Subcutaneous abdominal adipose tissue (tissue), 5 donors: Measurements from ENCODE around the gene FANCG.

ENCODE experiments used
- H3K27ac ChIP-seq: one replicate; pipeline ENCODE4 v1.7.0; 2013; ENCODE audit warnings: low read depth, mild to moderate bottlenecking, inconsistent platforms, low read length, moderate library complexity
- H3K27me3 ChIP-seq, 5 donors: one replicate each; pipeline ENCODE4 v1.7.0; 2013; ENCODE audit warnings: low read length in 5 of 5, inconsistent platforms in 1 of 5; ENCODE audit not compliant: control insufficient read depth in 5 of 5, insufficient read depth in 4 of 5
- H3K36me3 ChIP-seq, 5 donors: one replicate each; pipeline ENCODE4 v1.7.0; 2013; ENCODE audit warnings: low read length in 5 of 5; ENCODE audit not compliant: control insufficient read depth in 5 of 5, insufficient read depth in 5 of 5
- H3K4me1 ChIP-seq, 5 donors: one replicate each; pipeline ENCODE4 v1.7.0; 2013; ENCODE audit warnings: low read length in 5 of 5, mild to moderate bottlenecking in 3 of 5, moderate library complexity in 1 of 5; ENCODE audit not compliant: control insufficient read depth in 5 of 5, insufficient read depth in 5 of 5
- H3K4me3 ChIP-seq, 5 donors: one replicate each; pipeline ENCODE4 v1.7.0; 2013; ENCODE audit warnings: low read length in 5 of 5, low read depth in 1 of 5
- H3K9ac ChIP-seq, 5 donors: one replicate each; pipeline ENCODE4 v1.7.0; 2013; ENCODE audit warnings: low read length in 5 of 5, mild to moderate bottlenecking in 4 of 5, moderate library complexity in 3 of 5
- H3K9me3 ChIP-seq, 5 donors: one replicate each; pipeline ENCODE4 v1.7.0; 2013; ENCODE audit warnings: low read length in 5 of 5; ENCODE audit not compliant: control insufficient read depth in 5 of 5
- donor health status: healthy.
- donor health status: healthy.
- donor health status: healthy.
- donor health status: healthy.
- donor health status: healthy.

FANCG gene

GRCh38 chr9:35078066-35078465 lies 1.7 kb downstream of the FANCG start:
- Histone ChIP-seq H3K9me3 (no peaks in the 10 kb centered on the region), H3K36me3 (peaks cover 0 to 29% (median 3%) of the 10 kb centered on the region in 5 donors), H3K27me3 (no peaks in the 10 kb centered on the region), H3K4me3 (no peak overlapping the region), H3K9ac (no peak overlapping the region), H3K4me1 (peaks cover 3 to 27% (median 24%) of the 10 kb centered on the region in 5 donors), H3K27ac (no peak overlapping the region)

GRCh38 chr9:35076848-35077247 lies 2.9 kb downstream of the FANCG start:
- Histone ChIP-seq H3K27me3 (no peaks in the 10 kb centered on the region), H3K4me1 (peaks cover 3 to 31% (median 28%) of the 10 kb centered on the region in 5 donors), H3K4me3 (no peak overlapping the region), H3K36me3 (peaks cover 0 to 29% (median 3%) of the 10 kb centered on the region in 5 donors), H3K9me3 (no peaks in the 10 kb centered on the region), H3K9ac (no peak overlapping the region), H3K27ac (no peak overlapping the region)

- H3K27me3 ChIP-seq, result no peaks in the 10 kb centered on the region
- H3K9ac ChIP-seq, result no peak overlapping the region
- H3K4me3 ChIP-seq, result no peak overlapping the region
- no peaks in the 10 kb centered on the region for H3K9me3 ChIP-seq
- H3K4me1 ChIP-seq, result peaks cover 6 to 41% (median 38%) of the 10 kb centered on the region in 5 donors
- peaks cover 0 to 29% (median 3%) of the 10 kb centered on the region in 5 donors for H3K36me3 ChIP-seq
- H3K27ac ChIP-seq, result no peak overlapping the region
Measured at GRCh38 chr9:35075358-35075757, 4.4 kb downstream of the FANCG start.

GRCh38 chr9:35074791-35075190 lies 5.0 kb downstream of the FANCG start:
- Histone ChIP-seq H3K4me3 (no peak overlapping the region), H3K9me3 (no peaks in the 10 kb centered on the region), H3K4me1 (peaks cover 10 to 42% (median 38%) of the 10 kb centered on the region in 5 donors), H3K27me3 (no peaks in the 10 kb centered on the region), H3K9ac (no peak overlapping the region), H3K27ac (no peak overlapping the region), H3K36me3 (peaks cover 0 to 29% (median 3%) of the 10 kb centered on the region in 5 donors)

- Histone ChIP-seq H3K27ac (no peak overlapping the region), H3K9me3 (no peaks in the 10 kb centered on the region), H3K4me1 (peaks cover 8 to 42% (median 38%) of the 10 kb centered on the region in 5 donors), H3K36me3 (peaks cover 0 to 29% (median 3%) of the 10 kb centered on the region in 5 donors), H3K4me3 (no peak overlapping the region), H3K27me3 (no peaks in the 10 kb centered on the region), H3K9ac (no peak overlapping the region)
Measured at GRCh38 chr9:35074141-35074540, 5.6 kb downstream of the FANCG start.

- peaks cover 0 to 29% (median 4%) of the 10 kb centered on the region in 5 donors for H3K36me3 ChIP-seq
- no peaks in the 10 kb centered on the region for H3K27me3 ChIP-seq
- H3K4me1 ChIP-seq, result peaks cover 9 to 42% (median 39%) of the 10 kb centered on the region in 5 donors
- H3K27ac ChIP-seq, result peak overlapping the region; percentile 15
- H3K9me3 ChIP-seq, result no peaks in the 10 kb centered on the region
- H3K9ac ChIP-seq, result no peak overlapping the region
- H3K4me3 ChIP-seq, result peak overlapping the region; percentile 20 to 85 (median 59)
Measured at GRCh38 chr9:35073279-35073612, 6.5 kb downstream of the FANCG start.

GRCh38 chr9:35072461-35073278 lies 7.1 kb downstream of the FANCG start, which contains the start of gene VCP:
TSS of gene VCP (minus strand) at chr9:35072625. CDS start at chr9:35072353, 272 bp downstream.
- H3K27me3 ChIP-seq, result no peaks in the 10 kb centered on the region
- no peaks in the 10 kb centered on the region for H3K9me3 ChIP-seq
- H3K27ac ChIP-seq, result peak within 1 kb of the TSS; percentile 100
- peak within 1 kb of the TSS; percentile 82 to 99 (median 99) for H3K9ac ChIP-seq
- peaks cover 3 to 35% (median 10%) of the 10 kb centered on the region in 5 donors for H3K36me3 ChIP-seq
- peaks cover 9 to 46% (median 44%) of the 10 kb centered on the region in 5 donors for H3K4me1 ChIP-seq
- H3K4me3 ChIP-seq, result peak within 1 kb of the TSS; percentile 83 to 92 (median 87)

- H3K9me3 ChIP-seq, result no peaks in the 10 kb centered on the region
- H3K27me3 ChIP-seq, result no peaks in the 10 kb centered on the region
- H3K4me1 ChIP-seq, result peaks cover 9 to 51% (median 50%) of the 10 kb centered on the region in 5 donors
- H3K4me3 ChIP-seq, result peak overlapping the region in 4 of 5 donors; percentile 85 to 92 (median 88)
- peak overlapping the region; percentile 100 for H3K27ac ChIP-seq
- H3K9ac ChIP-seq, result peak overlapping the region; percentile 82 to 99 (median 99)
- peaks cover 6 to 39% (median 17%) of the 10 kb centered on the region in 5 donors for H3K36me3 ChIP-seq
Measured at GRCh38 chr9:35071814-35072460, 7.8 kb downstream of the FANCG start.

GRCh38 chr9:35070823-35071813 lies 8.6 kb downstream of the FANCG start:
- H3K27ac ChIP-seq, result peak overlapping the region; percentile 100
- H3K9me3 ChIP-seq, result no peaks in the 10 kb centered on the region
- peaks cover 9 to 51% (median 50%) of the 10 kb centered on the region in 5 donors for H3K4me1 ChIP-seq
- no peaks in the 10 kb centered on the region for H3K27me3 ChIP-seq
- peaks cover 8 to 39% (median 24%) of the 10 kb centered on the region in 5 donors for H3K36me3 ChIP-seq
- H3K4me3 ChIP-seq, result peak overlapping the region; percentile 83 to 92 (median 87)
- peak overlapping the region; percentile 82 to 99 (median 99) for H3K9ac ChIP-seq
